ENCODE data around the gene FAM89A. TPM values are rescaled to one million over a fixed set of nuclear protein-coding genes. Genes with fewer than 3 reads are reported as not detected.

FAM89A gene
- polyA plus RNA-seq, 1 of the 3 experiments (the other 2 are of a cell fraction) = 2.7 TPM

DNA sequence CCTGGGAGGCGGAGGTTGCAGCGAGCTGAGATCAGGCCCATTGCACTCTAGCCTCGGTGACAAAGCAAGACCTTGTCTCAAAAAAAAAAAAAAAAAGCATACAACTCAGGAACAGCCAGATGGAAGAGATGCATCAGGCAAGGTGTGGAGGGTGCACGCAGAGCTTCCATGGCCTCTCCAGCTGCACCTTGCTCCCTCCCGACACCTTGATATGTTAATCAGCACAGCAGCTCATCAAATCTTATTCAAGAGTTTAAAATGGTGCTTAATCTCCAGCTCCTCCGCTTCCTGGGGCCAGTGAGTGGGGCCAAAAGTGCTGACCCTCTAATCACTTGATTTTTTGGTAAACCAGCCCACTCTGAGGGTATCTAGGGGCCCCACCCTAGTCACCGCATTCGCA, 29.3 kb upstream of the FAM89A start (continued):
- TF ChIP-seq, protein P1, sequence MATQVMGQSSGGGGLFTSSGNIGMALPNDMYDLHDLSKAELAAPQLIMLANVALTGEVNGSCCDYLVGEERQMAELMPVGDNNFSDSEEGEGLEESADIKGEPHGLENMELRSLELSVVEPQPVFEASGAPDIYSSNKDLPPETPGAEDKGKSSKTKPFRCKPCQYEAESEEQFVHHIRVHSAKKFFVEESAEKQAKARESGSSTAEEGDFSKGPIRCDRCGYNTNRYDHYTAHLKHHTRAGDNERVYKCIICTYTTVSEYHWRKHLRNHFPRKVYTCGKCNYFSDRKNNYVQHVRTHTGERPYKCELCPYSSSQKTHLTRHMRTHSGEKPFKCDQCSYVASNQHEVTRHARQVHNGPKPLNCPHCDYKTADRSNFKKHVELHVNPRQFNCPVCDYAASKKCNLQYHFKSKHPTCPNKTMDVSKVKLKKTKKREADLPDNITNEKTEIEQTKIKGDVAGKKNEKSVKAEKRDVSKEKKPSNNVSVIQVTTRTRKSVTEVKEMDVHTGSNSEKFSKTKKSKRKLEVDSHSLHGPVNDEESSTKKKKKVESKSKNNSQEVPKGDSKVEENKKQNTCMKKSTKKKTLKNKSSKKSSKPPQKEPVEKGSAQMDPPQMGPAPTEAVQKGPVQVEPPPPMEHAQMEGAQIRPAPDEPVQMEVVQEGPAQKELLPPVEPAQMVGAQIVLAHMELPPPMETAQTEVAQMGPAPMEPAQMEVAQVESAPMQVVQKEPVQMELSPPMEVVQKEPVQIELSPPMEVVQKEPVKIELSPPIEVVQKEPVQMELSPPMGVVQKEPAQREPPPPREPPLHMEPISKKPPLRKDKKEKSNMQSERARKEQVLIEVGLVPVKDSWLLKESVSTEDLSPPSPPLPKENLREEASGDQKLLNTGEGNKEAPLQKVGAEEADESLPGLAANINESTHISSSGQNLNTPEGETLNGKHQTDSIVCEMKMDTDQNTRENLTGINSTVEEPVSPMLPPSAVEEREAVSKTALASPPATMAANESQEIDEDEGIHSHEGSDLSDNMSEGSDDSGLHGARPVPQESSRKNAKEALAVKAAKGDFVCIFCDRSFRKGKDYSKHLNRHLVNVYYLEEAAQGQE (IDR thresholded peaks at IDR 0.05; ENCODE audit: low read depth, low read length) = no peak
- no peak for TF ChIP-seq EZH2phosphoT487 (IDR thresholded peaks at IDR 0.05; ENCODE audit: borderline replicate concordance, low read depth)
- no peak for TF ChIP-seq SIN3A (IDR thresholded peaks at IDR 0.05; ENCODE audit: borderline replicate concordance, low read depth, low read length)
- TF ChIP-seq NRF1 (IDR thresholded peaks at IDR 0.05; ENCODE audit: low read depth, low read length) = no peak
- TF ChIP-seq RAD21 (IDR thresholded peaks at IDR 0.05; ENCODE audit: low read length) = no peak
- TF ChIP-seq NFIC (IDR thresholded peaks at IDR 0.05; ENCODE audit: borderline replicate concordance) = no peak
- no peak for TF ChIP-seq GATA2 (CRISPR knock-in tag; IDR thresholded peaks at IDR 0.05)
- no peak for TF ChIP-seq FOXJ3 (CRISPR knock-in tag; IDR thresholded peaks at IDR 0.05)
- TF ChIP-seq, protein P2, sequence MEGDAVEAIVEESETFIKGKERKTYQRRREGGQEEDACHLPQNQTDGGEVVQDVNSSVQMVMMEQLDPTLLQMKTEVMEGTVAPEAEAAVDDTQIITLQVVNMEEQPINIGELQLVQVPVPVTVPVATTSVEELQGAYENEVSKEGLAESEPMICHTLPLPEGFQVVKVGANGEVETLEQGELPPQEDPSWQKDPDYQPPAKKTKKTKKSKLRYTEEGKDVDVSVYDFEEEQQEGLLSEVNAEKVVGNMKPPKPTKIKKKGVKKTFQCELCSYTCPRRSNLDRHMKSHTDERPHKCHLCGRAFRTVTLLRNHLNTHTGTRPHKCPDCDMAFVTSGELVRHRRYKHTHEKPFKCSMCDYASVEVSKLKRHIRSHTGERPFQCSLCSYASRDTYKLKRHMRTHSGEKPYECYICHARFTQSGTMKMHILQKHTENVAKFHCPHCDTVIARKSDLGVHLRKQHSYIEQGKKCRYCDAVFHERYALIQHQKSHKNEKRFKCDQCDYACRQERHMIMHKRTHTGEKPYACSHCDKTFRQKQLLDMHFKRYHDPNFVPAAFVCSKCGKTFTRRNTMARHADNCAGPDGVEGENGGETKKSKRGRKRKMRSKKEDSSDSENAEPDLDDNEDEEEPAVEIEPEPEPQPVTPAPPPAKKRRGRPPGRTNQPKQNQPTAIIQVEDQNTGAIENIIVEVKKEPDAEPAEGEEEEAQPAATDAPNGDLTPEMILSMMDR (IDR thresholded peaks at IDR 0.05) = no peak
- TF ChIP-seq POLR2AphosphoS5 (IDR thresholded peaks at IDR 0.05; ENCODE audit: low read depth, low read length) = no peak
- TF ChIP-seq USF1 (IDR thresholded peaks at IDR 0.05; ENCODE audit: borderline replicate concordance, low read depth) = no peak
- TF ChIP-seq JUND (IDR thresholded peaks at IDR 0.05) = no peak

GRCh38 chr1:231068762-231069161, 28.7 kb upstream of the FAM89A start:
- no peaks in the 10 kb centered on the region for H3K4me1 ChIP-seq (ENCODE audit: control insufficient read depth in 1 of 2, insufficient read depth in 2 of 2, low read depth in 1 of 2, low read length in 1 of 2)
- no peak overlapping the region for H3K4me2 ChIP-seq
- TF ChIP-seq, protein P3, sequence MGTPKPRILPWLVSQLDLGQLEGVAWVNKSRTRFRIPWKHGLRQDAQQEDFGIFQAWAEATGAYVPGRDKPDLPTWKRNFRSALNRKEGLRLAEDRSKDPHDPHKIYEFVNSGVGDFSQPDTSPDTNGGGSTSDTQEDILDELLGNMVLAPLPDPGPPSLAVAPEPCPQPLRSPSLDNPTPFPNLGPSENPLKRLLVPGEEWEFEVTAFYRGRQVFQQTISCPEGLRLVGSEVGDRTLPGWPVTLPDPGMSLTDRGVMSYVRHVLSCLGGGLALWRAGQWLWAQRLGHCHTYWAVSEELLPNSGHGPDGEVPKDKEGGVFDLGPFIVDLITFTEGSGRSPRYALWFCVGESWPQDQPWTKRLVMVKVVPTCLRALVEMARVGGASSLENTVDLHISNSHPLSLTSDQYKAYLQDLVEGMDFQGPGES (IDR thresholded peaks at IDR 0.05; ENCODE audit: low read depth, low read length) = no peak
- no peak for TF ChIP-seq RXRA (IDR thresholded peaks at IDR 0.05; ENCODE audit: borderline replicate concordance, low read depth)
- TF ChIP-seq GABPA (IDR thresholded peaks at IDR 0.05; ENCODE audit: low read depth) = no peak
- TF ChIP-seq MXI1 (IDR thresholded peaks at IDR 0.05; ENCODE audit: low read depth, low read length) = no peak
- no peak for TF ChIP-seq TCF12 (IDR thresholded peaks at IDR 0.05)
- TF ChIP-seq RAD21 (IDR thresholded peaks at IDR 0.05; ENCODE audit: low read length) = no peak
- TF ChIP-seq, protein P2 (IDR thresholded peaks at IDR 0.05) = no peak
- TF ChIP-seq GATA2 (CRISPR knock-in tag; IDR thresholded peaks at IDR 0.05) = no peak
- TF ChIP-seq, protein P4, sequence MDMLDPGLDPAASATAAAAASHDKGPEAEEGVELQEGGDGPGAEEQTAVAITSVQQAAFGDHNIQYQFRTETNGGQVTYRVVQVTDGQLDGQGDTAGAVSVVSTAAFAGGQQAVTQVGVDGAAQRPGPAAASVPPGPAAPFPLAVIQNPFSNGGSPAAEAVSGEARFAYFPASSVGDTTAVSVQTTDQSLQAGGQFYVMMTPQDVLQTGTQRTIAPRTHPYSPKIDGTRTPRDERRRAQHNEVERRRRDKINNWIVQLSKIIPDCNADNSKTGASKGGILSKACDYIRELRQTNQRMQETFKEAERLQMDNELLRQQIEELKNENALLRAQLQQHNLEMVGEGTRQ (IDR thresholded peaks at IDR 0.05; ENCODE audit: borderline replicate concordance, low read depth, low read length) = no peak
- no peak for DNase-seq
- no peak overlapping the region for H2AFZ ChIP-seq (ENCODE audit: low read depth)
- no peaks in the 10 kb centered on the region for H3K79me2 ChIP-seq (ENCODE audit: insufficient read depth)
- no peaks in the 10 kb centered on the region for H3K36me3 ChIP-seq (replicated peaks in 1 of 2; ENCODE audit: control insufficient read depth in 1 of 2, insufficient read depth in 2 of 2, low read length in 1 of 2)
- H3K27me3 ChIP-seq (ENCODE audit: insufficient read depth) = no peaks in the 10 kb centered on the region
- 51% methylated on average over 4 of the region's 4 CpGs for WGBS (ENCODE audit: low lambda C conversion rate)
- CTCF ChIA-PET = interaction anchor here (1.3 kb wide), 1 partner anchor 142 kb away, joined by 3 read pairs; no protein-coding TSS in a partner anchor
- H4K20me1 ChIP-seq (ENCODE audit: insufficient read depth) = no peaks in the 10 kb centered on the region
- POLR2A ChIA-PET = no interaction called here
- no peaks in the 10 kb centered on the region for H3K9me3 ChIP-seq
- H3K9ac ChIP-seq = no peak overlapping the region
- no peak overlapping the region for H3K4me3 ChIP-seq (ENCODE audit: low read depth in 2 of 2, low read length in 1 of 2)
- H3K27ac ChIP-seq (ENCODE audit: low read depth in 2 of 2, low read length in 1 of 2) = no peak overlapping the region
- no peaks in the 10 kb centered on the region for H3K9me2 ChIP-seq
- H3F3A ChIP-seq (replicated peaks; ENCODE audit: insufficient read depth) = no peaks in the 10 kb centered on the region
